WERI-Rb-1 (cell line): Measurements from ENCODE around the gene SPON2.

Source experiments
- DNase-seq: peaks from one replicate; pipeline ENCODE4 v3.0.0-alpha.2; 2020
- H3K27ac ChIP-seq: fragments of 250-450 bp; sonication (Bioruptor Pico); 2 replicates; pipeline ENCODE4 v1.5.1; 2020; ENCODE audit warnings: mild to moderate bottlenecking, moderate library complexity
- H3K27me3 ChIP-seq: fragments of 250-450 bp; sonication (Bioruptor Pico); 2 replicates; pipeline ENCODE4 v1.5.1; 2021; ENCODE audit warnings: mild to moderate bottlenecking, low read depth, moderate library complexity; ENCODE audit not compliant: insufficient read depth, severe bottlenecking
- H3K36me3 ChIP-seq: fragments of 250-450 bp; sonication (Bioruptor Pico); 2 replicates; pipeline ENCODE4 v1.5.1; 2020; ENCODE audit warnings: mild to moderate bottlenecking, moderate library complexity
- H3K4me3 ChIP-seq: 2 replicates; pipeline ENCODE4 v1.5.1; 2011; ENCODE audit warnings: low read depth, mild to moderate bottlenecking, control low read depth, low read length
- H3K9me3 ChIP-seq: fragments of 250-450 bp; sonication (Bioruptor Pico); 2 replicates; pipeline ENCODE4 v1.5.1; 2021; ENCODE audit warnings: mild to moderate bottlenecking, moderate library complexity; ENCODE audit not compliant: severe bottlenecking
- TF ChIP-seq, protein P1 (sequence below): IDR thresholded peaks from 2 replicates; pipeline ENCODE4 v1.5.1; 2011; ENCODE audit warnings: low read depth, mild to moderate bottlenecking, control low read depth, inconsistent platforms, low read length

The SPON2 gene

GRCh38 chr4:1213336-1213995 is 41.1 kb upstream of the SPON2 start:
- peaks cover 80% of the 10 kb centered on the region for H3K36me3 ChIP-seq
- TF ChIP-seq, protein P1, sequence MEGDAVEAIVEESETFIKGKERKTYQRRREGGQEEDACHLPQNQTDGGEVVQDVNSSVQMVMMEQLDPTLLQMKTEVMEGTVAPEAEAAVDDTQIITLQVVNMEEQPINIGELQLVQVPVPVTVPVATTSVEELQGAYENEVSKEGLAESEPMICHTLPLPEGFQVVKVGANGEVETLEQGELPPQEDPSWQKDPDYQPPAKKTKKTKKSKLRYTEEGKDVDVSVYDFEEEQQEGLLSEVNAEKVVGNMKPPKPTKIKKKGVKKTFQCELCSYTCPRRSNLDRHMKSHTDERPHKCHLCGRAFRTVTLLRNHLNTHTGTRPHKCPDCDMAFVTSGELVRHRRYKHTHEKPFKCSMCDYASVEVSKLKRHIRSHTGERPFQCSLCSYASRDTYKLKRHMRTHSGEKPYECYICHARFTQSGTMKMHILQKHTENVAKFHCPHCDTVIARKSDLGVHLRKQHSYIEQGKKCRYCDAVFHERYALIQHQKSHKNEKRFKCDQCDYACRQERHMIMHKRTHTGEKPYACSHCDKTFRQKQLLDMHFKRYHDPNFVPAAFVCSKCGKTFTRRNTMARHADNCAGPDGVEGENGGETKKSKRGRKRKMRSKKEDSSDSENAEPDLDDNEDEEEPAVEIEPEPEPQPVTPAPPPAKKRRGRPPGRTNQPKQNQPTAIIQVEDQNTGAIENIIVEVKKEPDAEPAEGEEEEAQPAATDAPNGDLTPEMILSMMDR, result no peak
- peak overlapping the region; percentile 39 for H3K27ac ChIP-seq

DNA sequence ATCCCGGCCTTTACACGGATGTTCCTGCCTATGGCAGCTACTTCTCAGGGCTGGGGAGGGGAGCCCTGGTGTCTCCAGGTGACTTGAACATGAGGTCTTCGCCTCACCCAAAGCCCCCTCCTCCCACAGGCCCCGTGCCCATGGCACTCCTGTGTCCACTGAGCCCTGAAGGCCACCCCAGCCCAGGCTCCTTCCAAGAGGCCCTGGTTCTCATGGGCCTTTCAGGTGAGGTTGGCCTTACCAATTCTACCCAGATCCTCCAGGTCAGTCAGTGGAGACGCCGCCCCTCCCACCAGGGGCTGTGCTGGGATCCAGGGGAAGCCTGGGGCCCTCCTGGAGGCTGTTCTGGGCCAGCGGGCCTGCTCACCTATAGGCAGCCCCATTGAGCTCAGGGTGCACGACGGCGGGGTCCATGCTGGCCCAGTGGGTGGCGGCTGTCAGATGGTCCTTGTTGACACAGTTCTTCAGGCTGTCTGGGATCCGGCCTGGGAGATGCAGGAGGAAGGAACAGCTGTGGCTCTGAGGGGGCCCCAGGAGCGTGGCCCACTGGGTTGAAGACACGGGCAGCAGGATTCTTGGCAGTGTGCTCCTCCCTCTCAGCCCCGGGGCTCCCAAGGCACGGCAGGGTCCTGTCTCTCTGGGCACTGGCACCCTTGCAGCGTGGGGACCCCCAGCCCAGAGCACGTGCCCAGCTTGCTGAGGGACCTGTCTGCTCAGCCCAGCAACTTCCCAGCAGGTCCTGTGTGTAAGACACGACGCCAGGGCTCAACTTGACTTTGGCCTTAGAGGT is 40.4 kb upstream of the SPON2 start:
- no peaks in the 10 kb centered on the region for H3K9me3 ChIP-seq
- TF ChIP-seq, protein P1, result no peak
- H3K27ac ChIP-seq, result peak overlapping the region; percentile 39
- H3K36me3 ChIP-seq, result peaks cover 77% of the 10 kb centered on the region
- no peak overlapping the region for H3K4me3 ChIP-seq
- no peaks in the 10 kb centered on the region for H3K27me3 ChIP-seq
- DNase-seq, result no peak

More at GRCh38 chr4:1213336-1213995, 41.1 kb upstream of the SPON2 start:
- no peak for DNase-seq
- Histone ChIP-seq H3K9me3 (no peaks in the 10 kb centered on the region), H3K27me3 (no peaks in the 10 kb centered on the region), H3K4me3 (no peak overlapping the region)

DNA sequence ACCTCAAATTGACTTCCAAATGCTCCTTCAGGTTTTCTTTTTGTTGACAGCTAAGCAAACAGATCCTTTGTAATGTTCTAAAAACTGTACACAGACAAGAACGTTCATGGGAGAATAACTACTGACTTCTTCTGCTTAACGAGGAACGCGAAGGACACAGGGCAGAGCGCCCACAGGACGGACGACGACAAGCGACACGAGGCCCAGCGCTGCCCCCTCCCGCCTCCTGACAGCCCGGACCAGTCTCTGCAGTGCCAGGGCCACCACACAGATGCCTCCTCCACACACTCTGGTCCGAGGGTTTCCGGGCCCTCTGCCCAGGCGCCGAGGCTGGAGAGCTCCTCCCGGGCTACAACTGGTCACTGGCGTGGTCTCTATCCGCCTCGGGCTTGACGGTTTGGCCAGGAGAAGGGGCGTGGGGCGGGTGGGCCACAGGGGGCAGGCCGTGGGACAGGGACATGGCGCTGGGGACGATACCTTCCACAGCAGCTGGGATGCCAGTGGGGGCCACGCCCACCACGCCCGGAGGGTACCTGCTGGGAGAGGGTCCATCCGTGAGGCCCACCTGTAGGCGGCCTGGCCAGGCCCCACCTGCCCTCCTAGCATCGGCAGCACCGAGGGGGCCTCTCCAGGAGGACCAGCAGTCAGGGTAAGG is 39.6 kb upstream of the SPON2 start:
- peak overlapping the region; percentile 95 for H3K27ac ChIP-seq
- TF ChIP-seq, protein P1, result no peak
- H3K36me3 ChIP-seq, result peaks cover 70% of the 10 kb centered on the region
- H3K4me3 ChIP-seq, result no peak overlapping the region
- no peaks in the 10 kb centered on the region for H3K9me3 ChIP-seq
- H3K27me3 ChIP-seq, result no peaks in the 10 kb centered on the region
- no peak for DNase-seq

GRCh38 chr4:1211371-1211770 is 39.0 kb upstream of the SPON2 start:
- peak overlapping the region; percentile 95 for H3K27ac ChIP-seq
- H3K36me3 ChIP-seq, result peaks cover 63% of the 10 kb centered on the region
- no peak overlapping the region for H3K4me3 ChIP-seq
- DNase-seq, result no peak
- TF ChIP-seq, protein P1, result no peak
- H3K27me3 ChIP-seq, result no peaks in the 10 kb centered on the region
- H3K9me3 ChIP-seq, result no peaks in the 10 kb centered on the region

DNA sequence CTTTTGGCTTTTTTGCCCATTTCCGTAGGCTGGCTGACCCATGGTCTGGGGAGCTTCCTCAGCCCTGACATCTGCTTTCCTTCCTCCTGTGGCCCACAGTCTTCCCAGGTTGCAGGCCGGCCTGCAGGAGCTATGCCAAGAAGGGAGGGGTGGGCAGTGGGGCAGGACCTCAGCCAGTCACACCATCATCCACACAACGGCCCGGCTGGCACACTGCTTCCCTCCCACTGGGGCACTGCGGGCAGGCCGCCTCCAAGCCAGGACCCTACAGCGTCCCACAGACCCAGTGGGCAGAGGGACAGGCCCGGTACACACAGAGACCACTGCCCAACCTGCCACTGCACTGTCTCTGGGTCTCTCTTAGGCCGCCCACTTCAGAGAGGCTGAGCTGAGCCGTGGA is 38.6 kb upstream of the SPON2 start:
- TF ChIP-seq, protein P1, result no peak
- Histone ChIP-seq H3K27ac (peak overlapping the region; percentile 95), H3K9me3 (no peaks in the 10 kb centered on the region), H3K27me3 (no peaks in the 10 kb centered on the region), H3K36me3 (peaks cover 59% of the 10 kb centered on the region), H3K4me3 (no peak overlapping the region)
- no peak for DNase-seq
